DND-41 (cell line): Measurements from ENCODE around the gene LASP1NB.
"Not testable (repeated sequence)": the region's sequence is repeated elsewhere in the genome, so short reads cannot be mapped to it uniquely, and the experiment has no call there.

Source experiments
- ATAC-seq: fragments of 200-7000 bp; cut with Tn5 transposase; 3 replicates; pipeline ENCODE4 v1.9.1; 2021; ENCODE audit warnings: low read depth; ENCODE audit not compliant: insufficient read depth
- DNase-seq: peaks from one replicate; pipeline ENCODE4 v3.0.0-alpha.2; 2020
- H2AFZ ChIP-seq: 2 replicates; pipeline ENCODE4 v1.6.0; 2012; ENCODE audit warnings: low read depth, low read length
- H3K27ac ChIP-seq: 2 replicates; pipeline ENCODE4 v1.5.1; 2012; ENCODE audit warnings: low read length, inconsistent platforms
- H3K27me3 ChIP-seq: fragments of 200-600 bp; sonication (generic); 2 replicates; pipeline ENCODE4 v1.6.0; 2012; ENCODE audit warnings: low read length, mild to moderate bottlenecking, inconsistent platforms; ENCODE audit not compliant: insufficient read depth, poor library complexity
- H3K36me3 ChIP-seq: 2 replicates; pipeline ENCODE4 v1.5.1; 2012; ENCODE audit warnings: low read length, inconsistent platforms; ENCODE audit not compliant: insufficient read depth
- H3K4me1 ChIP-seq: 2 replicates; pipeline ENCODE4 v1.5.1; 2012; ENCODE audit warnings: mild to moderate bottlenecking, low read length; ENCODE audit not compliant: insufficient read depth
- H3K4me2 ChIP-seq: 2 replicates; pipeline ENCODE4 v1.6.0; 2012; ENCODE audit warnings: mild to moderate bottlenecking, moderate library complexity, low read length, inconsistent platforms; ENCODE audit not compliant: insufficient read depth
- H3K4me3 ChIP-seq, 2 experiments: fragments of 200-600 bp in 1 of 2; shearing (Covaris generic) in 1 of 2; 2 replicates each; pipeline ENCODE4 v1.5.1; 2012 to 2016; ENCODE audit warnings: inconsistent platforms in 2 of 2, low read length in 2 of 2, mild to moderate bottlenecking in 2 of 2, low read depth in 1 of 2, moderate library complexity in 1 of 2
- H3K79me2 ChIP-seq: 2 replicates; pipeline ENCODE4 v1.6.0; 2012; ENCODE audit warnings: low read length, inconsistent platforms; ENCODE audit not compliant: insufficient read depth
- H3K9ac ChIP-seq: 2 replicates; pipeline ENCODE4 v1.6.0; 2012; ENCODE audit warnings: low read depth, mild to moderate bottlenecking, inconsistent platforms, low read length, moderate library complexity
- H3K9me3 ChIP-seq: 2 replicates; pipeline ENCODE4 v1.5.1; 2012; ENCODE audit warnings: low read length, moderate library complexity, mild to moderate bottlenecking, inconsistent platforms; ENCODE audit not compliant: insufficient read depth, severe bottlenecking
- H4K20me1 ChIP-seq: 2 replicates; pipeline ENCODE4 v1.6.0; 2012; ENCODE audit warnings: low read length; ENCODE audit not compliant: insufficient read depth
- EZH2 ChIP-seq: IDR thresholded peaks from 3 replicates; pipeline ENCODE4 v1.6.1; 2012; ENCODE audit warnings: borderline replicate concordance, low read depth, mild to moderate bottlenecking, moderate library complexity, low read length, inconsistent platforms; ENCODE audit not compliant: severe bottlenecking
- TF ChIP-seq, protein P1 (sequence below): IDR thresholded peaks from 2 replicates; pipeline ENCODE4 v1.5.1; 2012; ENCODE audit warnings: borderline replicate concordance, low read length, moderate library complexity, mild to moderate bottlenecking; ENCODE audit not compliant: poor library complexity, severe bottlenecking; ENCODE audit errors: extremely low read depth

LASP1NB gene

DNA sequence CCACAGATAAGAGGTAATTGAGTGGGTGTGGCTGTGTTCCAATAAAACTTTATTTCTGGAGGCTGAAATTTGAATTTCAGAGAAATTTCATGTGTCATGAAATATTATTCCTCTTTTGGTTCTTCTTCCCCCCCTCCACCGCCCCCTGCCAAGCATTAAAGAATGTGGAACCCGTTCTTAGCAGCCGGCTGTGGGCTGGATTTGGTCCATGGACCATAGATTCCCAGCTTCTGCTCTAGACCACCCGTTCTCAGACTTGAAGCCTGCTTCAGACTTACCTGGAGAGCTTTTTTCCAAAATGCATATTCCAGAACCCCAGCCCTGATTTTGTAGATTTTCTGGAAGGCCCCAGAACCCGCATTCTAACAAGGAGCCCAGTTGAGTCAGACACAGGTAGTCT lies 15.1 kb upstream of the LASP1NB start:
- Histone ChIP-seq H3K4me3 (no peak overlapping the region), H2AFZ (no peak overlapping the region), H3K9ac (no peak overlapping the region), H3K36me3 (peaks cover 64% of the 10 kb centered on the region), H3K4me2 (no peak overlapping the region), H3K4me1 (no peaks in the 10 kb centered on the region), H3K27me3 (no peaks in the 10 kb centered on the region), H3K79me2 (peaks cover 29% of the 10 kb centered on the region), H4K20me1 (peaks cover 33% of the 10 kb centered on the region), H3K9me3 (no peaks in the 10 kb centered on the region), H3K27ac (no peak overlapping the region)
- no peak for DNase-seq
- TF ChIP-seq, protein P1, sequence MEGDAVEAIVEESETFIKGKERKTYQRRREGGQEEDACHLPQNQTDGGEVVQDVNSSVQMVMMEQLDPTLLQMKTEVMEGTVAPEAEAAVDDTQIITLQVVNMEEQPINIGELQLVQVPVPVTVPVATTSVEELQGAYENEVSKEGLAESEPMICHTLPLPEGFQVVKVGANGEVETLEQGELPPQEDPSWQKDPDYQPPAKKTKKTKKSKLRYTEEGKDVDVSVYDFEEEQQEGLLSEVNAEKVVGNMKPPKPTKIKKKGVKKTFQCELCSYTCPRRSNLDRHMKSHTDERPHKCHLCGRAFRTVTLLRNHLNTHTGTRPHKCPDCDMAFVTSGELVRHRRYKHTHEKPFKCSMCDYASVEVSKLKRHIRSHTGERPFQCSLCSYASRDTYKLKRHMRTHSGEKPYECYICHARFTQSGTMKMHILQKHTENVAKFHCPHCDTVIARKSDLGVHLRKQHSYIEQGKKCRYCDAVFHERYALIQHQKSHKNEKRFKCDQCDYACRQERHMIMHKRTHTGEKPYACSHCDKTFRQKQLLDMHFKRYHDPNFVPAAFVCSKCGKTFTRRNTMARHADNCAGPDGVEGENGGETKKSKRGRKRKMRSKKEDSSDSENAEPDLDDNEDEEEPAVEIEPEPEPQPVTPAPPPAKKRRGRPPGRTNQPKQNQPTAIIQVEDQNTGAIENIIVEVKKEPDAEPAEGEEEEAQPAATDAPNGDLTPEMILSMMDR: no peak
- no peak for TF ChIP-seq EZH2
- ATAC-seq: no peak

DNA sequence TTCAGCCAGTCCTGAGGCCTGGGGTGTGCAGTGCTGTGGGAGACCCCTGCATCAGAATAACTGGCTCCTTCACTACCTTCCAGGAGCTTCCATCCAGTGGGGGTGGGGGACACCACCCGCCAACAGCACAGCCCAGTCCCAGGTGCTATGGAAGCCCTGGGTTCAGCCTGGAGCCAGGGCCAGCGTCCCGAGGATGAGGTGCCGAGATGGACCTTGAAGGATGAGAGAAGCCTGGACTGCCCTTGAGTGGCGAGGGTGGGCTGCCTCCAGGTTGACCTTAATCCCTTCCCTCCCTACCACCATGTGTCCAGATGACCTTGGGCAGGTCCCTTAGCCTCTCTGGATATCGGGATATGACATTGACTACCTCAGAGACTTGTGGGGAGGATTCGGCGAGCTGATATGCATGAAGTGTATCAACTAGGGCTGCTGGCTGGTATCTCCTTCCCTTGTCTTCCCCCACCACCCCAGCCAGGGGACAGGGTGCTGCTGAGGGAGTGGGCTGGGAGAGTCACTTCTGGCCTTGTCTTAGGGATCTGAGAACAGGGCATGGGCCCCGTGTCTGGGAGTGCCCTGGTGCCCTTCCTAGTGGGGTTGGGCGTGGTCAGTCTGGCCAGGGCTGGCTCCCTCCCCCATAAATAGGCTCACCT lies 14.2 kb upstream of the LASP1NB start:
- Histone ChIP-seq H3K4me3 (no peak overlapping the region), H3K36me3 (peaks cover 73% of the 10 kb centered on the region), H3K27ac (no peak overlapping the region), H3K9me3 (no peaks in the 10 kb centered on the region), H3K27me3 (no peaks in the 10 kb centered on the region), H3K79me2 (peaks cover 27% of the 10 kb centered on the region), H3K9ac (no peak overlapping the region), H3K4me2 (no peak overlapping the region), H3K4me1 (no peaks in the 10 kb centered on the region), H4K20me1 (peaks cover 33% of the 10 kb centered on the region), H2AFZ (no peak overlapping the region)
- ATAC-seq (no peak), DNase-seq (no peak)
- TF ChIP-seq, protein P1: no peak
- no peak for TF ChIP-seq EZH2

- not testable (repeated sequence) for H3K9me3 ChIP-seq
These were observed 13.7 kb upstream of the LASP1NB start for GRCh38 chr17:38911731-38912081.

DNA sequence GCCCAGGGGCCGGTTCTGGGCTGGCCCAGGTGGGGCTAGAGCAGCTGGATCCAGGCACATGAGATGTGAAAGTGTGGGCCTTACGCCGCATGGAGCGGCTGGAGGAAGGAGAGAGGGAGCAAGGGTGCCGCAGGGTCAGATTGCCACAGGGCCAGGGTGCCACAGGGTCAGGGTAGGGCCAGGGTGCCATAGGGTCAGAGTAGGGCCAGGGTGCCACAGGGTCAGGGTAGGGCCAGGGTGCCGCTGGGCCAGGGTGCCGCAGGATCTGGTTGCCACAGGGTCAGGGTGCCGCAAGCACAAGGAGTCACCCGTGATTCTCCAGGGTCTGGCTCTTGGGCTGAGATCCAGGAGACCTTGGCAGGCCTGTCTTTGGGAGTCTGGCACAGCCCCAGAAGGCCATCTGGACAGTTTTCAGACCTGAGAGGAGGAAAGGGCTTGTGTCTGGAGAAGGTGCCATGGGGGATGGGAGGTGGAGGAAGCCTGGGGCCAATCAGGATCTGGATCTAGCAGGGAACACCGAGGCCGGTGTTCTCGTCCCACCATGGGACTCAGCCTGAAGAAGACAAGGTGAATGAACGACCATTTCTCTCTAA lies 13.1 kb upstream of the LASP1NB start:
- H2AFZ ChIP-seq: no peak overlapping the region

More at GRCh38 chr17:38911731-38912081, 13.7 kb upstream of the LASP1NB start:
- ATAC-seq, H2AFZ ChIP-seq, H3K4me2 ChIP-seq, H3K4me3 ChIP-seq, DNase-seq, H3K9ac ChIP-seq, H3K27ac ChIP-seq, H3K27me3 ChIP-seq, H3K4me1 ChIP-seq: not testable (repeated sequence)
- Histone ChIP-seq H4K20me1 (peaks cover 31% of the 10 kb centered on the region), H3K36me3 (peaks cover 75% of the 10 kb centered on the region), H3K79me2 (peaks cover 25% of the 10 kb centered on the region)

More for the DNA sequence above, 13.1 kb upstream of the LASP1NB start:
- Histone ChIP-seq H3K27me3 (no peaks in the 10 kb centered on the region), H3K36me3 (peaks cover 80% of the 10 kb centered on the region), H3K27ac (no peak overlapping the region), H3K9ac (no peak overlapping the region), H3K4me1 (no peaks in the 10 kb centered on the region), H3K79me2 (peaks cover 18% of the 10 kb centered on the region), H3K4me3 (no peak overlapping the region), H3K4me2 (no peak overlapping the region), H4K20me1 (peaks cover 29% of the 10 kb centered on the region), H3K9me3 (no peaks in the 10 kb centered on the region)
- DNase-seq (no peak), ATAC-seq (no peak)
- no peak for TF ChIP-seq EZH2
- TF ChIP-seq, protein P1: no peak
